ENCODE data around the gene EPB41L4B.

- TF ChIP-seq, protein P1, sequence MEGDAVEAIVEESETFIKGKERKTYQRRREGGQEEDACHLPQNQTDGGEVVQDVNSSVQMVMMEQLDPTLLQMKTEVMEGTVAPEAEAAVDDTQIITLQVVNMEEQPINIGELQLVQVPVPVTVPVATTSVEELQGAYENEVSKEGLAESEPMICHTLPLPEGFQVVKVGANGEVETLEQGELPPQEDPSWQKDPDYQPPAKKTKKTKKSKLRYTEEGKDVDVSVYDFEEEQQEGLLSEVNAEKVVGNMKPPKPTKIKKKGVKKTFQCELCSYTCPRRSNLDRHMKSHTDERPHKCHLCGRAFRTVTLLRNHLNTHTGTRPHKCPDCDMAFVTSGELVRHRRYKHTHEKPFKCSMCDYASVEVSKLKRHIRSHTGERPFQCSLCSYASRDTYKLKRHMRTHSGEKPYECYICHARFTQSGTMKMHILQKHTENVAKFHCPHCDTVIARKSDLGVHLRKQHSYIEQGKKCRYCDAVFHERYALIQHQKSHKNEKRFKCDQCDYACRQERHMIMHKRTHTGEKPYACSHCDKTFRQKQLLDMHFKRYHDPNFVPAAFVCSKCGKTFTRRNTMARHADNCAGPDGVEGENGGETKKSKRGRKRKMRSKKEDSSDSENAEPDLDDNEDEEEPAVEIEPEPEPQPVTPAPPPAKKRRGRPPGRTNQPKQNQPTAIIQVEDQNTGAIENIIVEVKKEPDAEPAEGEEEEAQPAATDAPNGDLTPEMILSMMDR (conservative IDR thresholded peaks at IDR 0.05; ENCODE audit: low read depth in 2 of 2) = no peak
- no peak for TF ChIP-seq EZH2phosphoT487 (IDR thresholded peaks at IDR 0.05; ENCODE audit: unreplicated experiment)
- TF ChIP-seq JUNB (IDR thresholded peaks at IDR 0.05; ENCODE audit: unreplicated experiment) = no peak
- no peak for TF ChIP-seq CREB1 (CRISPR knock-in tag; IDR thresholded peaks at IDR 0.05; ENCODE audit: low read depth)
- no peak for TF ChIP-seq EZH2 (IDR thresholded peaks at IDR 0.05; ENCODE audit: low read depth, unreplicated experiment)
- no peak for TF ChIP-seq ZNF331 (CRISPR knock-in tag; IDR thresholded peaks at IDR 0.05; ENCODE audit: low read depth)
- no peak for TF ChIP-seq ZNF114 (CRISPR knock-in tag; IDR thresholded peaks at IDR 0.05)
- no peak for TF ChIP-seq POLR2AphosphoS5 (IDR thresholded peaks at IDR 0.05; ENCODE audit: low read depth)
- TF ChIP-seq NANOG (IDR thresholded peaks at IDR 0.05; ENCODE audit: borderline replicate concordance) = no peak
- TF ChIP-seq REST (IDR thresholded peaks at IDR 0.05; ENCODE audit: unreplicated experiment) = no peak
- TF ChIP-seq ETS1 (IDR thresholded peaks at IDR 0.05) = no peak
- no peak for TF ChIP-seq STAT1 (IDR thresholded peaks at IDR 0.05; ENCODE audit: unreplicated experiment)
Measured at GRCh38 chr9:109231593-109231992, 89.3 kb downstream of the EPB41L4B start.
